CD4-positive, alpha-beta T cell treated with Interleukin-12 subunit alpha and Interleukin-12 subunit beta, for 1 hour (primary cell): Measurements from ENCODE around the gene LAMC2.
A peak's percentile ranks its signal among the peaks of the same experiment; 100 is the strongest.

Experiments used
- DNase-seq: peaks from one replicate; pipeline ENCODE4 v3.0.0-alpha.2; 2020

The LAMC2 gene

GRCh38 chr1:183175631-183176030, 10.4 kb upstream of the LAMC2 start:
- DNase-seq: no peak

- DNase-seq: no peak
Measured at GRCh38 chr1:183178545-183178944, 7.5 kb upstream of the LAMC2 start.

GRCh38 chr1:183179033-183179432, 7.0 kb upstream of the LAMC2 start:
- no peak for DNase-seq

GRCh38 chr1:183180218-183180617, 5.8 kb upstream of the LAMC2 start:
- no peak for DNase-seq

GRCh38 chr1:183180634-183181056, 5.4 kb upstream of the LAMC2 start:
- DNase-seq: no peak

- DNase-seq: no peak
Measured at GRCh38 chr1:183186841-183187240, 777 bp downstream of the LAMC2 start.

GRCh38 chr1:183188240-183188639, 2.2 kb downstream of the LAMC2 start:
- no peak for DNase-seq

- DNase-seq: no peak
Measured at GRCh38 chr1:183191833-183192232, 5.8 kb downstream of the LAMC2 start.

GRCh38 chr1:183193963-183194525, 8.0 kb downstream of the LAMC2 start:
- no peak for DNase-seq

GRCh38 chr1:183194527-183195141, 8.6 kb downstream of the LAMC2 start:
- DNase-seq: peak; percentile 6

- no peak for DNase-seq
Measured at GRCh38 chr1:183195142-183195574, 9.1 kb downstream of the LAMC2 start.

- DNase-seq: no peak
Measured at GRCh38 chr1:183197762-183198161, 11.7 kb downstream of the LAMC2 start.

- no peak for DNase-seq
Measured at GRCh38 chr1:183198463-183198862, 12.4 kb downstream of the LAMC2 start.

- DNase-seq: no peak
Measured at GRCh38 chr1:183199304-183199703, 13.2 kb downstream of the LAMC2 start.

GRCh38 chr1:183200451-183200850, 14.4 kb downstream of the LAMC2 start:
- DNase-seq: no peak

GRCh38 chr1:183203094-183203493, 17.0 kb downstream of the LAMC2 start:
- DNase-seq: no peak

- DNase-seq: no peak
Measured at GRCh38 chr1:183205196-183205781, 19.2 kb downstream of the LAMC2 start.

- DNase-seq: no peak
Measured at GRCh38 chr1:183206538-183207122, 20.6 kb downstream of the LAMC2 start.

- DNase-seq: no peak
Measured at GRCh38 chr1:183209533-183210158, 23.6 kb downstream of the LAMC2 start.

GRCh38 chr1:183210681-183211080, 24.6 kb downstream of the LAMC2 start:
- DNase-seq: no peak

GRCh38 chr1:183212870-183213269, 26.8 kb downstream of the LAMC2 start:
- DNase-seq: no peak

- DNase-seq: no peak
Measured at GRCh38 chr1:183214021-183214970, 28.2 kb downstream of the LAMC2 start.
